ENCODE results near the gene ZGPAT. TPM values are rescaled to one million over a fixed set of nuclear protein-coding genes. Genes with fewer than 3 reads are reported as not detected.

The ZGPAT gene
- total and polyA plus RNA-seq, 7 donors: 18.5 to 44.9 (median 22.5) TPM

GRCh38 chr20:63782521-63782971 lies 74.7 kb downstream of the ZGPAT start:
- no peaks in the 10 kb centered on the region for H3K36me3 ChIP-seq
- H3K27ac ChIP-seq: no peak overlapping the region
- WGBS, 2 donors: 54 to 71% methylated on average over 12 of the region's 12 CpGs
- DNase-seq: no peak
- no peak for TF ChIP-seq POLR2AphosphoS5 (IDR thresholded peaks at IDR 0.05)
- no peak for TF ChIP-seq CTCF (IDR thresholded peaks at IDR 0.05)
- no peak for TF ChIP-seq POLR2A (IDR thresholded peaks at IDR 0.05)
- TF ChIP-seq EP300 (IDR thresholded peaks at IDR 0.05): no peak
- no peaks in the 10 kb centered on the region for H3K4me1 ChIP-seq
- H3K4me3 ChIP-seq: no peak overlapping the region
- intact Hi-C loops (cut with DNase I): no loop called here
- H3K9me3 ChIP-seq: no peaks in the 10 kb centered on the region
- H3K27me3 ChIP-seq: no peaks in the 10 kb centered on the region

GRCh38 chr20:63783970-63784369 lies 76.1 kb downstream of the ZGPAT start:
- Histone ChIP-seq H3K4me1 (no peaks in the 10 kb centered on the region), H3K9me3 (no peaks in the 10 kb centered on the region), H3K27me3 (no peaks in the 10 kb centered on the region), H3K4me3 (no peak overlapping the region), H3K36me3 (peaks cover 0 to under 1% (median 0%) of the 10 kb centered on the region in 4 donors), H3K27ac (no peak overlapping the region)
- no peak for DNase-seq
- intact Hi-C loops (cut with DNase I): no loop called here
- WGBS, 2 donors: 88 to 89% methylated on average over 16 of the region's 16 CpGs
- TF ChIP-seq EP300 (IDR thresholded peaks at IDR 0.05) (no peak), CTCF (IDR thresholded peaks at IDR 0.05) (no peak), POLR2A (IDR thresholded peaks at IDR 0.05) (no peak), POLR2AphosphoS5 (IDR thresholded peaks at IDR 0.05) (no peak)

- H3K9me3 ChIP-seq: no peaks in the 10 kb centered on the region
- no peak overlapping the region for H3K27ac ChIP-seq
- H3K36me3 ChIP-seq: peaks cover 0 to 7% (median 0%) of the 10 kb centered on the region in 4 donors
- TF ChIP-seq CTCF (IDR thresholded peaks at IDR 0.05) (no peak), EP300 (IDR thresholded peaks at IDR 0.05) (no peak), POLR2AphosphoS5 (IDR thresholded peaks at IDR 0.05) (no peak), POLR2A (IDR thresholded peaks at IDR 0.05) (no peak)
- no peaks in the 10 kb centered on the region for H3K4me1 ChIP-seq
- H3K4me3 ChIP-seq: no peak overlapping the region
- 74 to 78% methylated on average over 14 of the region's 14 CpGs for WGBS, 2 donors
- intact Hi-C loops (cut with DNase I): loop anchor here (5.0 kb wide), 1 partner anchor 77 kb away; the partner anchor contains the start of gene ABHD16B
- DNase-seq: no peak
- no peaks in the 10 kb centered on the region for H3K27me3 ChIP-seq
Observed at GRCh38 chr20:63785691-63786131, 77.9 kb downstream of the ZGPAT start.

Small RNA genes within 50 kb of the gene (small RNA-seq; reads per million reads assigned to genes)
- gene LIME1 (0 reads per million in 3 donors), gene TNFRSF6B (0 reads per million in 3 donors)

Other genes starting within 250 kb of the ZGPAT start
- gene KCNQ2, start 235.4 kb upstream of the ZGPAT start, total RNA-seq: 1 to 10 TPM in 2 of 4 donors, under 1 TPM in 1, not detected in 1; 0.95 to 4.2 (median 1.4) TPM
- gene KCNQ2, start 235.4 kb upstream of the ZGPAT start, polyA plus RNA-seq: under 1 TPM in 1 of 3 donors, not detected in 2; 0.83 TPM
- gene EEF1A2, start 209.0 kb upstream of the ZGPAT start, total RNA-seq: 10 to 100 TPM in 2 of 4 donors, 1 to 10 TPM in 2; 4.6 to 14.3 (median 11.0) TPM
- gene EEF1A2, start 209.0 kb upstream of the ZGPAT start, polyA plus RNA-seq: 1 to 10 TPM; 2.8 to 7.8 (median 4.2) TPM
- gene PPDPF, start 187.3 kb upstream of the ZGPAT start, total RNA-seq: 100 to 1,000 TPM in 3 of 4 donors, 10 to 100 TPM in 1; 82.8 to 244 (median 146) TPM
- 1,000 to 10,000 TPM in 2 of 3 donors, 100 to 1,000 TPM in 1; 658 to 1,688 (median 1,153) TPM for gene PPDPF, start 187.3 kb upstream of the ZGPAT start, polyA plus RNA-seq
- under 1 TPM in 2 of 4 donors, not detected in 2; 0.28 to 0.36 TPM for gene PTK6, start 170.7 kb upstream of the ZGPAT start, total RNA-seq
- gene PTK6, start 170.7 kb upstream of the ZGPAT start, polyA plus RNA-seq: 10 to 100 TPM; 59.5 to 80.7 (median 73.3) TPM
- not detected for gene SRMS, start 160.3 kb upstream of the ZGPAT start, total RNA-seq
- gene SRMS, start 160.3 kb upstream of the ZGPAT start, polyA plus RNA-seq: 1 to 10 TPM in 1 of 3 donors, under 1 TPM in 1, not detected in 1; 0.19 to 2.4 TPM
- under 1 TPM; 0.16 to 0.55 (median 0.45) TPM for gene FNDC11, start 153.9 kb upstream of the ZGPAT start, total RNA-seq
- gene FNDC11, start 153.9 kb upstream of the ZGPAT start, polyA plus RNA-seq: under 1 TPM in 2 of 3 donors, not detected in 1; under 0.01 to 0.47 TPM
- gene HELZ2, start 133.8 kb upstream of the ZGPAT start, total RNA-seq: 10 to 100 TPM in 3 of 4 donors, 1 to 10 TPM in 1; 9.5 to 48.1 (median 15.4) TPM
- 10 to 100 TPM in 1 of 3 donors, 1 to 10 TPM in 2; 1.2 to 38.4 (median 3.5) TPM for gene HELZ2, start 133.8 kb upstream of the ZGPAT start, polyA plus RNA-seq
- gene GMEB2, start 80.9 kb upstream of the ZGPAT start, total RNA-seq: 1 to 10 TPM; 6.2 to 8.2 (median 8.0) TPM
- gene GMEB2, start 80.9 kb upstream of the ZGPAT start, polyA plus RNA-seq: 10 to 100 TPM in 1 of 3 donors, 1 to 10 TPM in 2; 6.0 to 15.1 (median 7.4) TPM
- 10 to 100 TPM; 14.6 to 22.1 (median 20.1) TPM for gene STMN3, start 54.6 kb upstream of the ZGPAT start, total RNA-seq
- 10 to 100 TPM in 1 of 3 donors, 1 to 10 TPM in 2; 1.8 to 25.2 (median 6.6) TPM for gene STMN3, start 54.6 kb upstream of the ZGPAT start, polyA plus RNA-seq
- 10 to 100 TPM; 19.6 to 44.3 (median 31.4) TPM for gene RTEL1, start 49.7 kb upstream of the ZGPAT start, total RNA-seq
- 10 to 100 TPM in 1 of 3 donors, 1 to 10 TPM in 2; 3.6 to 22.4 (median 9.0) TPM for gene RTEL1, start 49.7 kb upstream of the ZGPAT start, polyA plus RNA-seq
- gene TNFRSF6B, start 11.4 kb upstream of the ZGPAT start, total RNA-seq: 10 to 100 TPM in 1 of 4 donors, 1 to 10 TPM in 3; 1.8 to 45.5 (median 4.2) TPM
- 100 to 1,000 TPM in 1 of 3 donors, 1 to 10 TPM in 2; 1.2 to 186 (median 4.8) TPM for gene TNFRSF6B, start 11.4 kb upstream of the ZGPAT start, polyA plus RNA-seq
- 10 to 100 TPM; 26.8 to 38.7 (median 28.8) TPM for gene ARFRP1, start 63 bp upstream of the ZGPAT start, total RNA-seq
- 10 to 100 TPM; 39.1 to 70.2 (median 45.6) TPM for gene ARFRP1, start 63 bp upstream of the ZGPAT start, polyA plus RNA-seq
- gene LIME1, start 28.6 kb downstream of the ZGPAT start, total RNA-seq: 1 to 10 TPM; 4.6 to 7.8 (median 6.4) TPM
- 10 to 100 TPM in 1 of 3 donors, 1 to 10 TPM in 1, not detected in 1; 4.8 to 35.3 TPM for gene LIME1, start 28.6 kb downstream of the ZGPAT start, polyA plus RNA-seq
- gene SLC2A4RG, start 31.7 kb downstream of the ZGPAT start, total RNA-seq: 10 to 100 TPM; 25.2 to 78.2 (median 54.5) TPM
- 10 to 100 TPM; 19.7 to 33.0 (median 33.0) TPM for gene SLC2A4RG, start 31.7 kb downstream of the ZGPAT start, polyA plus RNA-seq
- gene ZBTB46, start 123.2 kb downstream of the ZGPAT start, total RNA-seq: 1 to 10 TPM; 3.4 to 5.3 (median 4.3) TPM
- 1 to 10 TPM in 1 of 3 donors, under 1 TPM in 2; 0.23 to 3.6 (median 0.60) TPM for gene ZBTB46, start 123.2 kb downstream of the ZGPAT start, polyA plus RNA-seq
- gene ABHD16B, start 153.5 kb downstream of the ZGPAT start, total RNA-seq: not detected
- gene ABHD16B, start 153.5 kb downstream of the ZGPAT start, polyA plus RNA-seq: under 1 TPM in 1 of 3 donors, not detected in 2; 0.44 TPM
- 100 to 1,000 TPM in 3 of 4 donors, 10 to 100 TPM in 1; 84.7 to 109 (median 104) TPM for gene TPD52L2, start 157.2 kb downstream of the ZGPAT start, total RNA-seq
- 10 to 100 TPM; 71.7 to 84.2 (median 74.5) TPM for gene TPD52L2, start 157.2 kb downstream of the ZGPAT start, polyA plus RNA-seq
- gene DNAJC5, start 187.1 kb downstream of the ZGPAT start, total RNA-seq: 10 to 100 TPM; 25.0 to 36.4 (median 31.2) TPM
- gene DNAJC5, start 187.1 kb downstream of the ZGPAT start, polyA plus RNA-seq: 10 to 100 TPM; 21.6 to 62.8 (median 41.6) TPM
- gene UCKL1, start 248.4 kb downstream of the ZGPAT start, total RNA-seq: 10 to 100 TPM; 21.1 to 36.3 (median 24.9) TPM
- 10 to 100 TPM; 22.8 to 45.6 (median 26.1) TPM for gene UCKL1, start 248.4 kb downstream of the ZGPAT start, polyA plus RNA-seq